Hematopoietic multipotent progenitor cell (in vitro differentiated cells): Measurements from ENCODE around the gene GPR157. TPM values are rescaled to one million over a fixed set of nuclear protein-coding genes. Genes with fewer than 3 reads are reported as not detected.
"Not testable (repeated sequence)": the region's sequence is repeated elsewhere in the genome, so short reads cannot be mapped to it uniquely, and the experiment has no call there.

Source experiments
- DNase-seq, 3 donors: peaks; one replicate each; pipeline ENCODE4 v3.0.0-alpha.2; 2011 to 2015; ENCODE audit warnings: low read depth in 2 of 3, low spot score in 2 of 3
- total RNA-seq: library from RNA; depleted of rRNA; stranded (reverse); fragments of >200 nt; gene quantifications from one replicate; pipeline ENCODE4 v1.2.3, GENCODE V29; 2012

GPR157 gene
- total RNA-seq, 1 donor: 3.2 TPM

DNA sequence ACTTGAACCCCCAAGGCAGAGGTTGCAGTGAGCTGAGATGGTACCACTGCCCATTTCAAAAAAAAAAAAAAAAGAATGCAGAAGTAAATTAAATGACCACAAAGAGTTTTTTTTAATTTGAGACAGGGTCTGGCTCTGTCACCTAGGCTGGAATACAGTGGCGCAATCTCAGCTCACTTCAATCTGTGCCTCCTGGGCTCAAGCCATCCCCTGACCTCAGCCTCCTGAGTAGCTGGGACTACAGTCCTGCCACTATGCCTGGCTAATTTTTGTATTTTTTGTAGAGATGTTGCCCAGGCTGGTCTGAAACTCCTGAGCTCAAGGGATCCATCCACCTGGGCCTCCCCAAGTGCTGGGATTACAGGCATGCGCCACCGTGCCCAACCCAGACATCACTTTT lies 20.2 kb upstream of the GPR157 start:
- no peak for DNase-seq

DNA sequence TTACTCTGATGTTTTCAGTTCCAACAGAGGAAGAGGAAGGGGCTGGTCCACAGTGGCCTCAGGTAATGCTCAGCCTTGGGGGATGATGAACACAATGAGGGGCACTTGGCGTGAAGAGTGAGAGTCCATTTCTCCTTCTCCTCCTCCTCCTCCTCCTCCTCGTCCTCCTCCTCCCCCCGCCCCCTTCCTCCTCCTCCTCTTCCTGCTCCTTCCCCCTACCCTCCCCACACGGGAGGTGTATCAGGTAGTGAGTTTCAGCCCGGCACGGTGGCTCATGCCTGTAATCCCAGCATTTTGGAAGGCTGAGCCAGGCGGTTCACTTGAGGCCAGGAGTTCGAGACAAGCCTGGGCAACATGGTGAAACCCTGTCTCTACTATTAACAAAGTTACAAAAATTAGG lies 17.3 kb upstream of the GPR157 start:
- no peak for DNase-seq

DNA sequence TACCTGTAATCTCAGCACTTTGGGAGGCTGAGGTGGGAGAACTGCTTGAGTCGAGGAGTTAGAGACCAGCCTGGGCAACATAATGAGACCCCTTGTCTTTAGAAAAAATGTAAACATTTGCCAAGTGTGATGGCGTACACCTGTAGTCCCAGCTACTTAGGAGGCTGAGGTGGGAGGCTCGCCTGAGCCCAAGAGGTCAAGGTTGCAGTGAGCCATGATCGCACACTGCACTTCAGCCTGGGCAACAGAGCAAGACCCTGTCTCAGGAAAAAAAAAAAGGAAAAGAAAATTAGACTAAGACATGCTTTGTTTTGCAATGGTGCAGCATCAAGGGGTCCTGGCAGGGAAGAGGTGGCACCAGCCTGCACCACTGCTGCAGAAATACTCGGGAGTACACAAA lies 16.8 kb upstream of the GPR157 start:
- DNase-seq: no peak

DNA sequence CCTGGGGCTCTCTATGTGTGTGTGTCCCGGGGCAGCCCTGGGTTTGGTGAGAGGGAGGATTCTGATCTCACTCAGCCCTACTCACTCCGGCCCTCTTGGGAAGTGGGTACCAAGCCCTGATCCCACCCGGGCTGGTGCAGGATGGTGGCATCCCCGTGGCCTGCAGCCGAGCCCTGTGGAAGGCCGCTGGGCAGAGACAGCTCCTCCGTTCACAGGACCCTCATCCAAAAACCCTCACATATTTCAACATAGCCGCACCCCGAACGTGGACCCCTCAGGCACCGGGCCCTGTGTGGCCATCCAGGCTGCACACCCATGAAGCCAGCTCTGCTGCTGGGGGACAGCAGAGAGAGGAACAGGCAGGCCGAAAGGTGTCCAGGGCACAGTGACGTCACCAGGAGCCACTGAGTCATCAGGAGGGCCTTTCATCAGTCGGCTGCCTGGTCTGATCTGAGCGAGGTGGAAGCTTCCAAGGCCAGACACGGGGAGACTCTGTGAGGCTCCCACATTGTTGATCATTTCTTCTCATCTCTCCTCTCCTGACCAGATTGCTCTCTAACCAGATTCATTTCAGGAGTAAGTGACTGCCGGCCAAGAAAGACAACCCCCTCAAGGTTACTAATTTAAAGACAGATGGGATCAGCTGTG lies 16.2 kb upstream of the GPR157 start:
- DNase-seq: no peak

- DNase-seq: not testable (repeated sequence)
Observed at GRCh38 chr1:9144494-9144893, 15.6 kb upstream of the GPR157 start.

DNA sequence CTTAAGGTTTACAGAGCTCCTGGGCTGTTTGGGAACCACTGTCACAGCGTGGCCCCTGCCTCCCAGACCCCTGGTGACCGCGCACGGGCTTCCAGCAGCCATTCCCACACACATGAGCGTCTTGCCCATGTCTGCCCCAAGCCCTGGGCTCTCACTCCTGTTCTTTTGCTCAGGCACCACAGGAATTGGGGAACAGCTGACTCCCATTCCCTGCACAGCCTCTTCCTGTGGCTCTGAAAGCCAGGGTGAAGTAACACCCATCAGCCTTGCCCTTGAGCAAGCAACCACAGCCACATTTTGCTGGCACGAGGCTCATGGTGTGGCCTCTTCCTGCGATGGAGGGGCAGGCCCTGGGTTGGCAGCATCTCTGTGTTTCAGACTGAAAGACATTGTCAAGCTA lies 14.3 kb upstream of the GPR157 start:
- DNase-seq: peak in 1 of 3 donors; percentile 21

DNA sequence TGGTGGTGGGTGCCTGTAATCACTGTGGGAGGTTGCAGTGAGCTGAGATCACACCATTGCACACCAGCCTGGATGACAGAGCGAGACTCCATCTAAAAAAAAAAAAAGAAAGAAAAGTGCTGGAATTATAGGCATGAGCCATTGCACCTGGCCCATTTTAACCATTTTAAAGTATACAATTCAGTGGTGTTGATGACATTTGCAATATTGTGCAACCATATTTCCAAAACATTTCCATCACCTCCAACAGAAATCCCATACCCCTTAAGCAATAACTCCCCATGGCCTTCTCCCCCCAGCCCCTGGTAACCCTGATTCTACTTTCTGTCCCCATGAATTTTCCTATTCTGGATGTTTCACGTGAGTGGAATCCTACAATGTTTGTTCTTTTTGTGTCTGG lies 11.0 kb upstream of the GPR157 start:
- no peak for DNase-seq

GRCh38 chr1:9136932-9137331 lies 8.0 kb upstream of the GPR157 start:
- no peak for DNase-seq

DNA sequence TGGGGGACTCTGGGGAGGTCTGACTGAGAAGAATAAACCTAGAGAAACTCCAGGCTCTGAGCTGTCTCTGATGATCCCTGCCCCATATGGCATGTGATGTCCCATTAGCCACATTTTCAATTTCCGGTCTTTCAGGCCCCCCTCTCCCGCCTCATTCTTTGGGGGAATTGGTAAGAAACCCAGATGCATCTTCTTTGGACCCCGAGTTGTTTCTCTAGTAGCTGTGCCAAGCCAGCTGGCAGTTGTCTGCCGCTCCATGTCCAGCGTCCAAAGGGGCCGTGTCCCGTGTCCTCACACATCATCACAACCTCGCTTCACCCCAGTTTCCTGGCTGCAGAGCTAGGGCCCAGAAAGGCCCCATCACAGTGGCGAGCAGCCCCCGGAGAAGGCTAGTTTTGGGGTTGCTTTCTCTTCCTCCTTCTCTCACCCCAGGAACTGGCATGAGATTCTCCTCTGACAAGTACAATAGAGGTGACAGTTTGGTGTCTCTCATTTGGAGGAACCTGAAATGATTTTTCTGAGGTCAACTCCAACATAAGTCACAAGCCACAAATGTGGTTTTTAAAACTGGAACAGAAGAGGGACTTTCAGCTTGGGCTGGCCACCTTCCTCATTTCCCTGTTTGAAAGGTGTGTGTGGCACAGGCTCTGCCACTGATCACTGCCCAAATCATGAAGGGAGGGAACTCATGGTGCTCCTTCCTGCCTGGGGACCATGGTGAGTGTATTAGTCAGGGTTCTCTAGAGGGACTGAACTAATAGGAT lies 6.4 kb upstream of the GPR157 start:
- peak in 2 of 3 donors; percentile 54 to 62 for DNase-seq

GRCh38 chr1:9133870-9134585 lies 5.1 kb upstream of the GPR157 start:
- no peak for DNase-seq

- peak; percentile 69 to 92 (median 92) for DNase-seq
Observed at GRCh38 chr1:9129266-9130041, 552 bp upstream of the GPR157 start.

- DNase-seq: no peak
Observed at GRCh38 chr1:9128166-9128519, 759 bp downstream of the GPR157 start.

DNA sequence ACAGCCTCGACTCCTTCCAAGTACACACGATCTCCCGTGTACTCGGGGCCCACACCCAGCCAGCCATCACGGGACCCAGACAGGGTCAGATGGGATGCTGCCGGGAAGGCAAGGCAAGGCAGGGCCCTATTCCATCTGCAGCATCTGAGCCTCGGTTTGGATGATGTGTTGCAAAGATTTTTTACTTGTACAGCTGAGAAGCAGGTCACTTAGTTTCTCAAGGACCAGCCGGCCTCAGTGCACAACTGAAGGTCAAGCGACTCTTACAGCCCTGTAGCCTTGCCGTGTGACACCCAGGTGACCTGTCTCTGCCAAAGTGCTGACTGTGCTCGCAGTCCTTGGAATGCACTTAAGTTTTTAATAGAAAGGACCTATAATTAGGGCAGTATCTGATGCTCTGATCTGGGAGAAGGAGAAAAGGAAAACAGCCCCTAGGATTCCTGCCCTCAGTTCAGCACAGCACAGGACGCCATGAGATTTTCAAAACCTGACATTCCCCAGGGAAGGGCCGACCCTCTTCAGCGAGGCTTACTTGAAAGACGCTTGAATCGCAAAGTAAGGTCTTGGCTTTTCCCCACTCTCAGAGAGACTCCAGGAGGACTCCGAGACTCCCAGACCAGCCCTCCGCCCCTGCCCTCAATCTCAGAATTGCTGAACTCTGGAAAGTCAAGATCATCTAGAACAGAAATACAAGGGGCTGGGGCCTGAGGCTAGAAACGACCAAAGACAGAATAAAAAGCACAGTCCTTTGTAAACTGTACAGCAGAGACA lies 1.3 kb downstream of the GPR157 start:
- DNase-seq: no peak

- no peak for DNase-seq
Observed at GRCh38 chr1:9126511-9126910, 2.4 kb downstream of the GPR157 start.

GRCh38 chr1:9125847-9126246 lies 3.1 kb downstream of the GPR157 start:
- not testable (repeated sequence) for DNase-seq

GRCh38 chr1:9125325-9125724 lies 3.6 kb downstream of the GPR157 start:
- no peak for DNase-seq

- DNase-seq: not testable (repeated sequence)
Observed at GRCh38 chr1:9124389-9124788, 4.5 kb downstream of the GPR157 start.

DNA sequence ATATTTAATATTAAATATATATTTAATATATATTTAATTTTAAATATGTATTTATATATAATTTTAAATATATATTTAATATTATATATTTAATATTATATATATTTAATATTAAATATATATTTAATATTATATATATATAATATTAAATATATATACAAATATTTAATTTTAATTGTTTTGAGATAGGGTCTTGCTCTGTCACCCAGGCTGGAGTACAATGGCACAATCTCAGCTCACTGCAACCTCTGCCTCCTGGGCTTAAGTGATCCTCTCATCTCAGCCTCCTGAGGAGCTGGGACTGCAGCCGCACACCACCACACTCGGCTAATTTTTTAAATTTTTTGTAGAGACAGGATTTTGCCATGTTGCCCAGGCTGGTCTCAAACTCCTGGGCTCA lies 5.2 kb downstream of the GPR157 start:
- not testable (repeated sequence) for DNase-seq

DNA sequence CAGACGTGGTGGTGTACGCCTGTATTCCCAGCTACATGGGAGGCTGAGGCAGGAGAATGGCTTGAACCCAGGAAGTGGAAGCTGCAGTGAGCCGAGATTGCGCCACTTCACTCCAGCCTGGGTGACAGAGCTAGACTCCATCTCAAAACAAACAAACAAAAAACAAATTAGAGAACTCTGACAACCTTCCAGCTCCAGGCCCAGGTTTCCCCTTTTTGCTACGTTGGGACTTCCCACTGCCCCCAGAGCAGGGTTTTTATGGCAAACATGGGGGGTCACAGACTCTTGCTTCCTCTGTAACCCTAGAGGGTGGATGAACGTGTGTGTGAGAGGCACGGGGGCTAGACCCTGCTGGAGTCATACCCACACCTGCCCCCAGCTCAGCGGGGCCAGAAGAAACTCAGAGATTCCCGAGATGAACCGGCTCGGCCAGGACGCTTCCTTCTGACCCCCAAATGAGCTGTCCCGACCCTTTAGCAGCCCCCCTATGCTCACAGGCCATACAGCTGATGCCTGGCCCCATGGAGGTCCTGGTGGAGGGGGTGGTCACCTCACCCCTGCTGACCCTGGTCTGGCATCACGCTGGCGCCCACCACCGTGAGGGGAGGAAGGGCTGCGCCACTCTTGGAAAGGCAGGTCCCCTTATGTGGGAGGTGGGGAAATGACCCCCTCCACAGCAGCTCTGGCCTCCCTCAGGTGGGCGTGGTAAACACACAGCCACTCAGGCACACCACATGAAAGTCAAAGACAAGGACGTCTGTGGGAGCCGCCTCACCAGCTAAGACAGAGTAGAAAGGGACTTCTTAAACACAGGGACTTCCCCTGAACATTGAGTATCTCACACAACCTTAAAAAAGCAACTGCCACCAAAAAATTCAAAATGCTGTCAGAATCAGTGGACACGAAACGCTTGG lies 7.1 kb downstream of the GPR157 start:
- no peak for DNase-seq
